K562 (cell line): ENCODE measurements around the gene CD69. TPM values are rescaled to one million over a fixed set of nuclear protein-coding genes. Genes with fewer than 3 reads are reported as not detected.
A peak's percentile ranks its signal among the peaks of the same experiment; 100 is the strongest.

Experiments used
- ATAC-seq: fragments of 200-7000 bp; cut with Tn5 transposase; 3 replicates; pipeline ENCODE4 v1.9.1; 2020; ENCODE audit warnings: moderate library complexity
- BruUV-seq: library from RNA; stranded (reverse); fragments of 400-500 nt; replicated peaks from 2 replicates; lab custom pipeline; 2021; lab: Mats Ljungman, UMichigan
- CTCF ChIA-PET: fragments of 300-600 bp; formaldehyde crosslinking; extraction: SDS; loops from one replicate; lab custom pipeline; 2021; ENCODE audit warnings: low intra/inter-chr PET ratio; lab: Yijun Ruan, JAX
- POLR2A ChIA-PET: fragments of 300-600, 350-650 bp; sonication (Branson Sonifier 250); formaldehyde crosslinking; extraction: SDS; loops from one replicate; lab custom pipeline; 2021; ENCODE audit warnings: antibody characterized with exemption, inconsistent platforms; lab: Yijun Ruan, JAX
- DNase-seq, 4 experiments: peaks; one replicate each; pipeline versions ENCODE4 v3.0.0 to v3.0.0-alpha.2; 2011 to 2018; ENCODE audit warnings: low spot score in 3 of 4, mixed read lengths in 3 of 4; ENCODE audit errors: extremely low read depth in 1 of 4
- FAIRE-seq: peaks from 2 replicates; lab custom pipeline; 2011; peaks lifted over from hg19 to GRCh38; lab: Jason Lieb, UNC
- H2AFZ ChIP-seq: 2 replicates; pipeline ENCODE4 v1.6.0; 2011; ENCODE audit warnings: low read depth, low read length, control low read depth, inconsistent platforms
- H3K27ac ChIP-seq: fragments of 200-600 bp; 3 replicates; pipeline ENCODE4 v1.8.0; 2011; ENCODE audit warnings: low read depth, mild to moderate bottlenecking, control low read depth, inconsistent platforms, low read length, moderate library complexity, mixed read lengths; ENCODE audit errors: extremely low read depth
- H3K27me3 ChIP-seq, 2 experiments: fragments of 300-600 bp in 1 of 2; 2 replicates in 1 of 2; 3 replicates in 1 of 2; pipeline versions ENCODE4 v1.6.0 to v1.8.0; 2011; ENCODE audit warnings: inconsistent platforms in 2 of 2, low read length in 2 of 2, mild to moderate bottlenecking in 1 of 2, mixed read lengths in 1 of 2, moderate library complexity in 1 of 2; ENCODE audit not compliant: control insufficient read depth in 2 of 2, insufficient read depth in 2 of 2
- H3K36me3 ChIP-seq: fragments of 300-600 bp; 3 replicates; pipeline ENCODE4 v1.8.0; 2011; ENCODE audit warnings: mild to moderate bottlenecking, low read length, inconsistent platforms; ENCODE audit not compliant: control insufficient read depth, insufficient read depth
- H3K4me1 ChIP-seq, 2 experiments: fragments of 200-600 bp in 1 of 2; replicated peaks in 1 of 2; 2 replicates in 1 of 2; 3 replicates in 1 of 2; pipeline versions ENCODE4 v1.5.1 to v1.8.0; 2011; ENCODE audit warnings: inconsistent platforms in 2 of 2, low read length in 2 of 2, mild to moderate bottlenecking in 1 of 2, mixed read lengths in 1 of 2, moderate library complexity in 1 of 2; ENCODE audit not compliant: control insufficient read depth in 2 of 2, insufficient read depth in 2 of 2
- H3K4me2 ChIP-seq: 2 replicates; pipeline ENCODE4 v1.6.1; 2011; ENCODE audit warnings: low read length, control low read depth, inconsistent platforms, mixed read lengths; ENCODE audit not compliant: insufficient read depth
- H3K4me3 ChIP-seq: fragments of 200-600 bp; sonication (generic), shearing (Covaris generic); 2 replicates; pipeline ENCODE4 v1.5.1; 2016; ENCODE audit warnings: control low read depth, inconsistent platforms
- H3K79me2 ChIP-seq: fragments of 200-600 bp; 3 replicates; pipeline ENCODE4 v1.8.0; 2011; ENCODE audit warnings: low read length, inconsistent platforms; ENCODE audit not compliant: control insufficient read depth, insufficient read depth
- H3K9ac ChIP-seq, 2 experiments: 2 replicates each; pipeline versions ENCODE4 v1.6.0 to v1.6.1; 2011; ENCODE audit warnings: low read depth in 2 of 2, low read length in 2 of 2, control low read depth in 1 of 2, inconsistent platforms in 1 of 2, mild to moderate bottlenecking in 1 of 2, mixed read lengths in 1 of 2; ENCODE audit not compliant: insufficient read depth in 1 of 2
- H3K9me1 ChIP-seq: one replicate; pipeline ENCODE4 v1.6.0; 2011; ENCODE audit warnings: inconsistent platforms, mild to moderate bottlenecking, low read length, moderate library complexity; ENCODE audit not compliant: control insufficient read depth, insufficient read depth
- H3K9me3 ChIP-seq: replicated peaks from 2 replicates; pipeline ENCODE4 v1.5.1; 2011; ENCODE audit warnings: low read depth, low read length, inconsistent platforms; ENCODE audit not compliant: control insufficient read depth, insufficient read depth
- H4K20me1 ChIP-seq: replicated peaks from 2 replicates; pipeline ENCODE4 v1.6.1; 2011; ENCODE audit warnings: low read length, inconsistent platforms, mixed read lengths; ENCODE audit not compliant: control insufficient read depth, insufficient read depth
- ATF1 ChIP-seq, 2 experiments: fragments of 450-650 bp in 1 of 2; IDR thresholded peaks; 2 replicates each; pipeline ENCODE4 v1.6.1; 2016; ENCODE audit warnings: missing compliant biosample characterization in 1 of 2, missing genetic modification characterization in 1 of 2
- CREM ChIP-seq: IDR thresholded peaks from 2 replicates; pipeline ENCODE4 v1.6.1; 2014; ENCODE audit warnings: antibody characterized with exemption, low read depth
- DMBX1 ChIP-seq: fragments of 250-450 bp; sonication (Bioruptor Pico); IDR thresholded peaks from 2 replicates; pipeline ENCODE4 v1.8.0; 2022; ENCODE audit warnings: inconsistent platforms, mild to moderate bottlenecking, moderate library complexity, borderline replicate concordance
- ELF4 ChIP-seq: fragments of 450-650 bp; formaldehyde crosslinking; IDR thresholded peaks from 2 replicates; pipeline ENCODE4 v1.4.0; 2022; ENCODE audit warnings: missing genetic modification characterization
- JUND ChIP-seq, 2 experiments: IDR thresholded peaks; 2 replicates in 1 of 2; 3 replicates in 1 of 2; pipeline ENCODE4 v1.6.1; 2011; ENCODE audit warnings: borderline replicate concordance in 2 of 2, low read depth in 2 of 2, low read length in 2 of 2, improper control_type of control experiment in 1 of 2, missing biosample characterization in 1 of 2, missing genetic modification characterization in 1 of 2, missing genetic modification reagents in 1 of 2
- MAFK ChIP-seq: IDR thresholded peaks from 2 replicates; pipeline ENCODE4 v1.6.1; 2011; ENCODE audit warnings: low read length, improper control_type of control experiment
- MAZ ChIP-seq, 2 experiments: fragments of 450-650 bp in 1 of 2; sonication (generic) in 1 of 2; formaldehyde crosslinking; IDR thresholded peaks in 1 of 2; conservative IDR thresholded peaks in 1 of 2; 2 replicates each; pipeline versions ENCODE4 v1.4.0 to v1.5.0; 2020; ENCODE audit warnings: mild to moderate bottlenecking in 1 of 2, missing genetic modification reagents in 1 of 2
- MEIS2 ChIP-seq: fragments of 450-650 bp; IDR thresholded peaks from 2 replicates; pipeline ENCODE4 v1.6.1; 2014; ENCODE audit warnings: mild to moderate bottlenecking; ENCODE audit not compliant: partially characterized antibody
- MTA3 ChIP-seq: fragments of 450-650 bp; formaldehyde crosslinking; IDR thresholded peaks from 2 replicates; pipeline ENCODE4 v1.6.1; 2017; ENCODE audit warnings: mild to moderate bottlenecking, borderline replicate concordance
- NCOA1 ChIP-seq: fragments of 450-650 bp; IDR thresholded peaks from 2 replicates; pipeline ENCODE4 v1.6.1; 2016; ENCODE audit warnings: low read depth
- PHF8 ChIP-seq: fragments of 200-600 bp; sonication (generic); IDR thresholded peaks from 2 replicates; pipeline ENCODE4 v1.6.1; 2012; ENCODE audit warnings: mixed run types, mild to moderate bottlenecking, inconsistent platforms, low read length, moderate library complexity, borderline replicate concordance
- POLR2H ChIP-seq: IDR thresholded peaks from 2 replicates; pipeline ENCODE4 v1.6.1; 2016; ENCODE audit warnings: missing genetic modification characterization, low read depth, mild to moderate bottlenecking, control low read depth, missing compliant biosample characterization, moderate library complexity
- POLR3G ChIP-seq: IDR thresholded peaks from 2 replicates; pipeline ENCODE4 v1.6.1; 2011; ENCODE audit not compliant: insufficient read length, insufficient replicate concordance; ENCODE audit errors: extremely low read depth
- ZNF175 ChIP-seq: fragments of 200-800 bp; sonication (Bioruptor generic); IDR thresholded peaks from 2 replicates; pipeline ENCODE4 v1.6.1; 2016; ENCODE audit warnings: low read depth, mild to moderate bottlenecking, missing genetic modification characterization, missing compliant biosample characterization
- ZNF224 ChIP-seq: sonication (generic); formaldehyde crosslinking; IDR thresholded peaks from 2 replicates; pipeline ENCODE4 v1.8.0; 2022; ENCODE audit warnings: mild to moderate bottlenecking, missing genetic modification reagents
- ZNF79 ChIP-seq: fragments of 250-450 bp; sonication (Bioruptor Pico); IDR thresholded peaks from 2 replicates; pipeline ENCODE4 v1.4.0; 2020; ENCODE audit warnings: low read depth, mild to moderate bottlenecking, moderate library complexity
- WGBS: fragments of 100-300 bp; shearing (Covaris generic); methylation state at CpG from one replicate; pipeline ENCODE4 v1.1.6; 2016; ENCODE audit warnings: low coverage, mixed read lengths; ENCODE audit not compliant: insufficient coverage; ENCODE audit errors: missing lambda C conversion rate; 5-methylcytosine and 5-hydroxymethylcytosine counted together
- in situ Hi-C: fragments of 300-500 bp; cut with MboI; formaldehyde crosslinking; loops from 4 replicates; pipeline ENCODE4 v1.15.0; 2018; ENCODE audit warnings: inconsistent platforms, mixed read lengths
- intact Hi-C: fragments of 100-400 bp; cut with micrococcal nuclease; formaldehyde crosslinking; loops from 2 replicates; pipeline ENCODE4 v1.14.2; 2022
- polyA plus RNA-seq, 8 experiments: library from polyadenylated mRNA; depleted of rRNA in 4 of 8; stranded (reverse) in 5 of 8; unstranded in 3 of 8; fragments of >200 nt; fragmentation: Nextera tagmentation in 2 of 8; fragmentation: Illumina TruSeq in 1 of 8; extraction: Ambion mirVana in 2 of 8; extraction: Trizol in 1 of 8; gene quantifications; 2 replicates each; pipeline versions ENCODE4 v1.2.1 to v1.2.3, GENCODE V29; 2011 to 2014; ENCODE audit warnings: inconsistent platforms in 1 of 8, missing spikeins in 1 of 8
- total RNA-seq, 7 experiments: library from RNA; depleted of rRNA in 6 of 7; stranded (reverse); fragments of >200 nt in 6 of 7; fragmentation: Illumina TruSeq in 2 of 7; extraction: Trizol in 2 of 7; gene quantifications; 2 replicates each; pipeline versions ENCODE4 v1.2.1 to v1.2.3, GENCODE V29; 2011 to 2021; ENCODE audit warnings: low replicate concordance in 1 of 7
- TF ChIP-seq, protein P1 (sequence below): fragments of 450-650 bp; formaldehyde crosslinking; IDR thresholded peaks from 2 replicates; pipeline ENCODE4 v1.4.0; 2022; ENCODE audit warnings: mild to moderate bottlenecking, moderate library complexity
- TF ChIP-seq, protein P2 (sequence below), 2 experiments: fragments of 450-650 bp in 1 of 2; sonication (generic) in 1 of 2; formaldehyde crosslinking in 1 of 2; IDR thresholded peaks in 1 of 2; conservative IDR thresholded peaks in 1 of 2; 2 replicates each; pipeline versions ENCODE4 v1.6.1 to v1.8.1; 2016 to 2023; ENCODE audit warnings: mild to moderate bottlenecking in 2 of 2, moderate library complexity in 2 of 2, inconsistent platforms in 1 of 2, missing genetic modification reagents in 1 of 2
- TF ChIP-seq, protein P3 (sequence below): fragments of 450-650 bp; IDR thresholded peaks from 2 replicates; pipeline ENCODE4 v1.6.1; 2016

CD69 gene
- total and polyA plus RNA-seq, 9 of the 15 experiments (the other 6 are each of a cell fraction or from before 2014, with no cell fraction given) = 11.7 to 243 (median 54.4) TPM

DNA sequence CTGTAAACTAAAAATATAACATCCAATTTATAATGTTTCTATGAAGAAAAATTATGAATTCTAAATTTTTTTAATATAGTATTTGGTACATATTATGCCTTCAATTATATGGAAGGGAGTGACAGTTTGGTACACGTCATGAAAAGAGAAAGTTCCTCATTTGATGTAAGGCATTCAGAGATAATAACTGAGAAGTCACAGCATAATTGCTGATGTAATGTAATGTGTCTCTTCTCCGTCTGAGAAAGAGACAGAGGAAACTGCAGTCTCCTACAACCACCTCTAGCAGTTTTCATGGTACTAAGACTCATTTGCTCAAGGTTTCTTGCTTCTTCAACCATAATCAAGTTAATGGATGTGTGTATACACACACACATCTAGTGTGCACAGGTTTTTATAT is 2.3 kb upstream of the CD69 start:
- in situ Hi-C loops = no loop called here
- Histone ChIP-seq H4K20me1 (no peaks in the 10 kb centered on the region; the same call in 1 of the 2 replicates), H3K9ac (no peak overlapping the region; a peak in 1 of 4 replicates), H3K4me1 (peaks cover 3 to 18% of the 10 kb centered on the region in 2 experiments; a peak in 4 of 5 replicates), H3K27me3 (no peaks in the 10 kb centered on the region), H3K9me3 (peaks cover 10% of the 10 kb centered on the region), H3K4me2 (no peak overlapping the region; the same call in 1 of the 2 replicates), H2AFZ (no peak overlapping the region), H3K4me3 (no peak overlapping the region), H3K9me1 (no peaks in the 10 kb centered on the region), H3K27ac (peak overlapping the region; percentile 72), H3K79me2 (peaks cover 29% of the 10 kb centered on the region), H3K36me3 (no peaks in the 10 kb centered on the region)
- no peak for FAIRE-seq
- WGBS = 0% methylated on average over 2 of the region's 2 CpGs
- no peak for ATAC-seq
- CTCF ChIA-PET = no interaction called here
- peak in 2 of 4 experiments; percentile 25 to 50 for DNase-seq
- BruUV-seq = no TSS peak
- POLR2A ChIA-PET = no interaction called here
- intact Hi-C loops = no loop called here
- no peak for TF ChIP-seq ATF1 (CRISPR knock-in tag; IDR thresholded peaks at IDR 0.05)
- peak; percentile 58; the same call in 1 of the 2 replicates for TF ChIP-seq ATF1 (tag; IDR thresholded peaks at IDR 0.05)
- TF ChIP-seq ZNF175 (CRISPR knock-in tag) = peak; percentile 22; the same call in 1 of the 2 replicates
- no peak for TF ChIP-seq PHF8
- TF ChIP-seq CREM = peak; percentile 92
- TF ChIP-seq MAZ (CRISPR knock-in tag; conservative IDR thresholded peaks at IDR 0.05 in 1 of 2, IDR thresholded peaks at IDR 0.05 in 1 of 2) = no peak
- TF ChIP-seq ZNF224 (CRISPR knock-in tag) = no peak
- no peak for TF ChIP-seq ZNF79 (CRISPR knock-in tag)
- TF ChIP-seq, protein P1, sequence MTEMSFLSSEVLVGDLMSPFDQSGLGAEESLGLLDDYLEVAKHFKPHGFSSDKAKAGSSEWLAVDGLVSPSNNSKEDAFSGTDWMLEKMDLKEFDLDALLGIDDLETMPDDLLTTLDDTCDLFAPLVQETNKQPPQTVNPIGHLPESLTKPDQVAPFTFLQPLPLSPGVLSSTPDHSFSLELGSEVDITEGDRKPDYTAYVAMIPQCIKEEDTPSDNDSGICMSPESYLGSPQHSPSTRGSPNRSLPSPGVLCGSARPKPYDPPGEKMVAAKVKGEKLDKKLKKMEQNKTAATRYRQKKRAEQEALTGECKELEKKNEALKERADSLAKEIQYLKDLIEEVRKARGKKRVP (CRISPR knock-in tag) = 0 out of 2 replicates have a peak, but pooled peaks have one; percentile 19
- 0 out of 2 replicates have a peak, but pooled peaks have one; percentile 37 for TF ChIP-seq MTA3
- peak; percentile 28; the same call in 1 of the 2 replicates for TF ChIP-seq MAFK
- no peak for TF ChIP-seq ELF4 (CRISPR knock-in tag)
- TF ChIP-seq MEIS2 = peak; percentile 33
- peak; percentile 41; the same call in 1 of the 2 replicates for TF ChIP-seq DMBX1
- peak; percentile 27; the same call in 1 of the 2 replicates for TF ChIP-seq JUND (IDR thresholded peaks at IDR 0.05; ENCODE audit: borderline replicate concordance, low read depth, low read length)
- peak; percentile 37; the same call in 1 of the 3 replicates for TF ChIP-seq JUND (tag; IDR thresholded peaks at IDR 0.05; ENCODE audit: borderline replicate concordance, low read depth, low read length)
- TF ChIP-seq POLR3G = no peak
- peak; percentile 41; the same call in 1 of the 2 replicates for TF ChIP-seq NCOA1
- peak; percentile 33; the same call in 1 of the 2 replicates for TF ChIP-seq POLR2H (tag)
- TF ChIP-seq, protein P2, sequence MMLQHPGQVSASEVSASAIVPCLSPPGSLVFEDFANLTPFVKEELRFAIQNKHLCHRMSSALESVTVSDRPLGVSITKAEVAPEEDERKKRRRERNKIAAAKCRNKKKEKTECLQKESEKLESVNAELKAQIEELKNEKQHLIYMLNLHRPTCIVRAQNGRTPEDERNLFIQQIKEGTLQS (IDR thresholded peaks at IDR 0.05) = peak; percentile 42; the same call in 1 of the 2 replicates
- TF ChIP-seq, protein P2 (CRISPR knock-in tag; conservative IDR thresholded peaks at IDR 0.05) = no peak
- TF ChIP-seq, protein P3, sequence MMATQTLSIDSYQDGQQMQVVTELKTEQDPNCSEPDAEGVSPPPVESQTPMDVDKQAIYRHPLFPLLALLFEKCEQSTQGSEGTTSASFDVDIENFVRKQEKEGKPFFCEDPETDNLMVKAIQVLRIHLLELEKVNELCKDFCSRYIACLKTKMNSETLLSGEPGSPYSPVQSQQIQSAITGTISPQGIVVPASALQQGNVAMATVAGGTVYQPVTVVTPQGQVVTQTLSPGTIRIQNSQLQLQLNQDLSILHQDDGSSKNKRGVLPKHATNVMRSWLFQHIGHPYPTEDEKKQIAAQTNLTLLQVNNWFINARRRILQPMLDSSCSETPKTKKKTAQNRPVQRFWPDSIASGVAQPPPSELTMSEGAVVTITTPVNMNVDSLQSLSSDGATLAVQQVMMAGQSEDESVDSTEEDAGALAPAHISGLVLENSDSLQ = peak; percentile 41
